Inflammatory macrophage (primary cell): ENCODE measurements around the gene HPSE2.

Source experiments
- DNase-seq, 2 donors: peaks; one replicate each; pipeline ENCODE4 v3.0.0-alpha.2; 2020 to 2022

The HPSE2 gene

GRCh38 chr10:98424295-98425254 lies 811.1 kb downstream of the HPSE2 start:
- DNase-seq, result no peak

GRCh38 chr10:98423691-98424120 lies 811.9 kb downstream of the HPSE2 start:
- no peak for DNase-seq

- no peak for DNase-seq
Observed at GRCh38 chr10:98422182-98422581, 813.5 kb downstream of the HPSE2 start.

- DNase-seq, result no peak
Observed at GRCh38 chr10:98420786-98421185, 814.9 kb downstream of the HPSE2 start.

GRCh38 chr10:98419469-98420261 lies 816.0 kb downstream of the HPSE2 start:
- DNase-seq, result no peak

DNA sequence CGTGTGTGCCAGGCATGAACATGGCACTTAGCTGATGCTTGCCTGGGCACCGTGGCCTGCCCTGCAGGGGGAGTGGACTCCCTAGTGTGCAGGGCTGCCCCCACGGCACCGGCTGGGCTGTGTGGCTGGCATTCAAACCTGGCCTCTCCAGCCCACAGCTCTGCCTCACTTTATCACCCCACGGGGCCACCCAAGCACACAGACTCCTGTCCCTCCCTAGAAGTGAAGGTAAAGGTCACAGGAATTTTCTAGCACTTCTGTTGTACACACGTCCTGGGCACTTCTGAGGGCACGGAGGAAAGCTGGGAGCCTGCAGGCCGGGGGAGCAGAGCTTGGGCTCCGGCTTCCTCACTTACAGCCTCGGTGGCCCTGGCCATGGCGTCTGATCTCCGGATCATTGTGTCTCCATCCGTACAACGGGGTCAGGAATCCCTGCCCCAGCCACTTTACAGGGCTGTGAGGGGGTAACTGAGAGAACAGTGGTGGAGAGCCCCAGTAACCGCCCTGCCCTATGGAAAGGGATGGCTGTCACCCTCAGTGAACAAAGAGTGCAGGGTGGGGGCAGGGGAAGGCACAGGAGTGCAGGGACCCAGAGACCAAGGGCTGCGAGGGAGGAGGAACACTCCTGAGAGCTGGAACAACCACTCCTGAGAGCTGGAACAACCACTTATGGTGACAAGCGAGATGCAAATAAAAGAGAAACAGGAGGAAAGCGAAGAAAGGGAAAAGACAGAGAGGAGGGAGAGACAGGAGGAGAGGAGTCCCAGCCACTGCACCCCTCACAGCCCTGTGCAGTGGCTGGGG lies 816.8 kb downstream of the HPSE2 start:
- DNase-seq, result no peak

GRCh38 chr10:98417973-98418664 lies 817.5 kb downstream of the HPSE2 start:
- no peak for DNase-seq

DNA sequence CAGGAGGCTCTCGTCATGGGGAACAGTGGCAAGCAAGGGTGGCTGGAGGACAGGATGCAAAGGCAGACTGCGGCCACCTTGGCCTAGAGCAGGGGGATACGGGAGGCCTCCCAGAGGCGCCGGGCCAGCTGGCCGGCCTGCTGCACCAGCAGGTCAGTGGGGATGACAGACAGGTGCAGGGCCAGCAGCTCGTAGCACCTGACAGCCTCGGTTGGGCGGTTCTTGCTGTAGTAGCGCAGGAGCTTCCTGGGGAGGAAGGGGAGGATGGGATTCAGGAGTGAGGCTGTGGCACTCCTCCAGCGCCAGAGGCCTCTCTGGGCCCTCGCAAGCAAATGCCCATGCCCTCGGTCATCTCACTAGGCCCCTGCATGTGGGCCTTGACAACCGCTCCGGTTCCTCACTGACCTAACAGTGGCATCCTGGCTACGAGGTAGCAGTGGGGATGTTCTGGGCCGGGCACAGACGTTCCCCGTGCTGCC lies 818.1 kb downstream of the HPSE2 start:
- no peak for DNase-seq

GRCh38 chr10:98416606-98417388 lies 818.9 kb downstream of the HPSE2 start:
- no peak for DNase-seq

- no peak for DNase-seq
Observed at GRCh38 chr10:98415731-98416119, 819.9 kb downstream of the HPSE2 start.

GRCh38 chr10:98414932-98415730 lies 820.5 kb downstream of the HPSE2 start, which contains the start of gene PYROXD2:
TSS of gene PYROXD2 (minus strand) at chr10:98415182. CDS start at chr10:98415135, 47 bp downstream.
- DNase-seq, result no peak

- no peak for DNase-seq
Observed at GRCh38 chr10:98414578-98414931, 821.1 kb downstream of the HPSE2 start.

DNA sequence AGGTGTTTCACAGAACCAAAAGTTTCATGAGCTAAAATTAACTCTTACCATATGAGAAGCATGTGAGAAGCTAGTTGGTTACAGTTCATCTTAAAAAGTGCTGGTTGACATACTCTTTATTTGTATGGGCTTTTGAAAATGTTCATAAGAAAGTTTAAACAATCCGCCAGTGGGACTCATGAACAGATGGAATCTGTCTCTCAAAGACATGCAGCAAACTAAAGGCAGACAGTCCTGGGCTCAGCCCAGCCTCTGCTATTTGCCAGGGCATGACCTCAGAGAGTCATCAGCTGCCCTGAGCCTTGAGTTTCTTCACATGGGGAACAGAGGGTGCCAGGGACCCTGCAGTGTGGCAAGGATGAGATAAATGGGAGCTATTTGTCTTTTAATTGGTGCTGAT lies 823.9 kb downstream of the HPSE2 start:
- no peak for DNase-seq

- no peak for DNase-seq
Observed at GRCh38 chr10:98411166-98411565, 824.5 kb downstream of the HPSE2 start.

GRCh38 chr10:98410759-98411158 lies 824.9 kb downstream of the HPSE2 start:
- no peak for DNase-seq

GRCh38 chr10:98410135-98410743 lies 825.4 kb downstream of the HPSE2 start:
- no peak for DNase-seq

- no peak for DNase-seq
Observed at GRCh38 chr10:98408799-98409198, 826.9 kb downstream of the HPSE2 start.

- DNase-seq, result no peak
Observed at GRCh38 chr10:98407744-98408241, 827.9 kb downstream of the HPSE2 start.
